GM12878 (cell line): ENCODE measurements around the gene RERE. TPM values are rescaled to one million over a fixed set of nuclear protein-coding genes. Genes with fewer than 3 reads are reported as not detected.

Experiments used
- ATAC-seq: fragments of 200-7000 bp; cut with Tn5 transposase; 3 replicates; pipeline ENCODE4 v1.9.1; 2020; ENCODE audit warnings: mild to moderate bottlenecking, moderate library complexity
- BruUV-seq: library from RNA; stranded (reverse); fragments of 400-500 nt; replicated peaks from 2 replicates; lab custom pipeline; 2021; lab: Mats Ljungman, UMichigan
- CTCF ChIA-PET: fragments of 300-600 bp; sonication (Branson Sonifier 250); formaldehyde crosslinking; extraction: SDS; loops from one replicate; lab custom pipeline; 2021; ENCODE audit warnings: inconsistent platforms; lab: Yijun Ruan, JAX
- POLR2A ChIA-PET: fragments of 350-600 bp; formaldehyde crosslinking; extraction: SDS; loops from one replicate; lab custom pipeline; 2021; ENCODE audit warnings: inconsistent platforms; lab: Charles Lee
- RAD21 ChIA-PET: fragments of 300-600 bp; sonication (Branson Sonifier 250); formaldehyde crosslinking; loops from one replicate; lab custom pipeline; 2023; ENCODE audit warnings: antibody characterized with exemption; ENCODE audit not compliant: unreplicated experiment; lab: Charles Lee
- SMC1A ChIA-PET: fragments of 300-600 bp; sonication (Branson Sonifier 250); formaldehyde crosslinking; loops from one replicate; lab custom pipeline; 2023; ENCODE audit not compliant: unreplicated experiment, uncharacterized antibody; lab: Charles Lee
- DNase-seq: peaks from one replicate; pipeline ENCODE4 v3.0.0-alpha.2; 2011; ENCODE audit warnings: low read depth, low spot score
- FAIRE-seq: peaks from 3 replicates; lab custom pipeline; 2011; peaks lifted over from hg19 to GRCh38; lab: Jason Lieb, UNC
- H2AFZ ChIP-seq: 2 replicates; pipeline ENCODE4 v1.6.0; 2011; ENCODE audit warnings: low read depth, low read length, control low read depth; ENCODE audit not compliant: control insufficient read depth
- H3K27ac ChIP-seq: 2 replicates; pipeline ENCODE4 v1.5.1; 2011; ENCODE audit warnings: control low read depth; ENCODE audit not compliant: control insufficient read depth, insufficient read depth
- H3K27me3 ChIP-seq, 2 experiments: replicated peaks in 1 of 2; 2 replicates each; pipeline versions ENCODE4 v1.6.0 to v1.6.1; 2011; ENCODE audit warnings: low read length in 1 of 2; ENCODE audit not compliant: control insufficient read depth in 2 of 2, insufficient read depth in 2 of 2
- H3K36me3 ChIP-seq, 2 experiments: 2 replicates each; pipeline ENCODE4 v1.5.1; 2011; ENCODE audit warnings: low read length in 1 of 2; ENCODE audit not compliant: control insufficient read depth in 2 of 2, insufficient read depth in 2 of 2
- H3K4me1 ChIP-seq: 2 replicates; pipeline ENCODE4 v1.6.1; 2011; ENCODE audit warnings: mild to moderate bottlenecking, low read length, moderate library complexity, mixed read lengths; ENCODE audit not compliant: control insufficient read depth, insufficient read depth
- H3K4me2 ChIP-seq: 2 replicates; pipeline ENCODE4 v1.6.0; 2011; ENCODE audit warnings: control low read depth; ENCODE audit not compliant: control insufficient read depth, insufficient read depth
- H3K4me3 ChIP-seq: fragments of 200-600 bp; sonication (generic); 2 replicates; pipeline ENCODE4 v1.5.1; 2016
- H3K79me2 ChIP-seq: 2 replicates; pipeline ENCODE4 v1.6.0; 2011; ENCODE audit warnings: low read length; ENCODE audit not compliant: control insufficient read depth, insufficient read depth
- H3K9ac ChIP-seq: 2 replicates; pipeline ENCODE4 v1.8.0; 2011; ENCODE audit warnings: low read length, control low read depth, mixed read lengths; ENCODE audit not compliant: control insufficient read depth, insufficient read depth
- H3K9me3 ChIP-seq: replicated peaks from 3 replicates; pipeline ENCODE4 v1.5.1; 2011; ENCODE audit warnings: mild to moderate bottlenecking, low read length; ENCODE audit not compliant: control insufficient read depth, insufficient read depth
- H4K20me1 ChIP-seq: 2 replicates; pipeline ENCODE4 v1.6.0; 2011; ENCODE audit not compliant: control insufficient read depth, insufficient read depth
- ATF7 ChIP-seq: fragments of 450-650 bp; IDR thresholded peaks from 2 replicates; pipeline ENCODE4 v1.6.1; 2016; ENCODE audit warnings: low read depth, mild to moderate bottlenecking
- CBFB ChIP-seq: IDR thresholded peaks from 2 replicates; pipeline ENCODE4 v1.6.1; 2016; ENCODE audit warnings: antibody characterized with exemption, low read depth
- CHD2 ChIP-seq: IDR thresholded peaks from 2 replicates; pipeline ENCODE4 v1.6.1; 2011; ENCODE audit warnings: low read depth, low read length, improper control_type of control experiment, borderline replicate concordance
- MEF2B ChIP-seq: fragments of 450-650 bp; IDR thresholded peaks from 2 replicates; pipeline ENCODE4 v1.6.1; 2018; ENCODE audit warnings: mild to moderate bottlenecking, moderate library complexity; ENCODE audit not compliant: partially characterized antibody, poor library complexity, severe bottlenecking
- NFYA ChIP-seq: IDR thresholded peaks from 2 replicates; pipeline ENCODE4 v1.6.1; 2011; ENCODE audit warnings: low read depth, mild to moderate bottlenecking, low read length, improper control_type of control experiment, borderline replicate concordance
- NR2C2 ChIP-seq: IDR thresholded peaks from 2 replicates; pipeline ENCODE4 v1.6.1; 2011; ENCODE audit warnings: borderline replicate concordance, low read depth; ENCODE audit not compliant: control insufficient read depth, insufficient read length
- PAX5 ChIP-seq: IDR thresholded peaks from 2 replicates; pipeline ENCODE4 v1.6.1; 2011; ENCODE audit warnings: low read depth, low read length, borderline replicate concordance
- SMARCA5 ChIP-seq: fragments of 450-650 bp; IDR thresholded peaks from 2 replicates; pipeline ENCODE4 v1.6.1; 2017; ENCODE audit warnings: mild to moderate bottlenecking
- WGBS: methylation state at CpG from one replicate; pipeline ENCODE4 v1.1.6; 2016; ENCODE audit warnings: low lambda C conversion rate; ENCODE audit not compliant: insufficient replicate concordance, insufficient coverage; ENCODE audit errors: missing lambda C conversion rate; 5-methylcytosine and 5-hydroxymethylcytosine counted together
- in situ Hi-C: fragments of 300-500 bp; cut with MboI; formaldehyde crosslinking; loops from 9 replicates; pipeline ENCODE4 v1.14.3; 2018; ENCODE audit warnings: mixed read lengths
- intact Hi-C: fragments of 100-400 bp; cut with micrococcal nuclease; formaldehyde crosslinking; loops from one replicate; pipeline ENCODE4 v1.14.2; 2022; ENCODE audit not compliant: unreplicated experiment
- polyA plus RNA-seq, 11 experiments: library from polyadenylated mRNA; depleted of rRNA in 4 of 11; unstranded in 6 of 11; stranded (reverse) in 5 of 11; fragments of >200 nt; fragmentation: Nextera tagmentation in 4 of 11; fragmentation: Illumina TruSeq in 1 of 11; extraction: Ambion mirVana in 4 of 11; extraction: Trizol in 1 of 11; gene quantifications; 1 replicate in 1 of 11; 2 replicates in 10 of 11; pipeline versions ENCODE4 v1.2.1 to v1.2.3, GENCODE V29; 2011 to 2016; ENCODE audit warnings: inconsistent platforms in 2 of 11, missing spikeins in 2 of 11, low read depth in 1 of 11
- total RNA-seq, 4 experiments: library from RNA; depleted of rRNA in 3 of 4; stranded (reverse); fragments of >200 nt in 3 of 4; fragmentation: Illumina TruSeq in 1 of 4; extraction: Trizol in 1 of 4; gene quantifications; 2 replicates each; pipeline versions ENCODE4 v1.2.1 to v1.2.3, GENCODE V29; 2013 to 2021

RERE gene
- total and polyA plus RNA-seq, 10 of the 15 experiments (the other 5 are each of a cell fraction or from before 2014, with no cell fraction given): 5.2 to 60.5 (median 20.2) TPM

DNA sequence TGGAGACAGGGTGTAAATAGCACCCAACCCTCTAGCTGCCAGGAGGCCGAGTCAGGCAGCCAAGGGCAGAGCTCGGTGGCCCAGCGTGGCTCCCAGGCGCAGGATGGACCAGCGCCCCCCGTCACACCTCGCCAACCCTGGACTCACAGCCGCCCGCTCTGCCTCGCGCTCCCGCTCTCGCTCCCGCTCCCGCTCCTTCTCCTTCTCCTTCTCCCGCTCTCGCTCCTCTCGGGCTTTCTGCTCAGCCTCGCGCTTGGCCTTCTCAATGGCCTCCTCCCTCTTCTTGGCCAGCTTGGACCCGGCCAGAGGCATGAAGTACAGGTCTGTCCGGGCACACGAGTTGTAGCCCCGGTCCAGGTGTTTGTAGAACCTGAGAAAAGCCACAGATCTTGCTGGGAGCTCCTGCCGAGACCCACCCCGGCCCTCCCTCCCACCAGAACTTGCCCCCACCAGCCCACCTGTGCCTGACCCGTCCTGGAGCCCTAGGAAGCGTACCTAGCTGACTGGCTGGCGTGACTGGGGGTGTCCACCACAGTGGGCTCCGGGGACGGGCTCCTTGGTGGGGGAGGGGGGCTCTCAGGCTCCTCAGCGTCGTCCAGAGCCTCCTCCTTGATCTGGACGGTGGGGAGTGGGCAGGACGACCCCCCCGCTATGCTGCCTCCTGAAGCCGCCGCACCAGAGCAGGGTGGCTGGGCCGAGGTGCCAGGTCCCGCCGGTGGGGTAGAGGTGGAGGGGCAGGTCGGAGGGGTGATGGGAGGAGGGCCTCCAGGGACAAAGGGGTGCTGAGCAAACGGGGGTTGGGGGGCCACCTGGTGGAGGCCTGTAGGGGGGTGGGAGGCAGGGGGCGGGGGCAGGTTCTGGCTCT lies 457.6 kb downstream of the RERE start:
- Histone ChIP-seq H3K4me3 (no peak overlapping the region), H4K20me1 (no peaks in the 10 kb centered on the region), H3K36me3 (peaks cover 28 to 76% of the 10 kb centered on the region in 2 experiments), H3K79me2 (no peaks in the 10 kb centered on the region), H3K4me2 (no peak overlapping the region), H3K27me3 (no peaks in the 10 kb centered on the region), H3K9ac (no peak overlapping the region), H2AFZ (no peak overlapping the region), H3K27ac (no peak overlapping the region), H3K4me1 (no peaks in the 10 kb centered on the region), H3K9me3 (no peaks in the 10 kb centered on the region)
- CTCF ChIA-PET: interaction anchor here (1.6 kb wide), 1 partner anchor 489 kb away, joined by 4 read pairs; no protein-coding TSS in a partner anchor
- RAD21 ChIA-PET: no interaction called here
- ATAC-seq (no peak), DNase-seq (no peak), FAIRE-seq (no peak)
- intact Hi-C loops (no loop called here), in situ Hi-C loops (no loop called here)
- SMC1A ChIA-PET: no interaction called here
- 92% methylated on average over 19 of the region's 44 CpGs for WGBS
- TF ChIP-seq CHD2: no peak
- no peak for TF ChIP-seq SMARCA5
- no peak for TF ChIP-seq MEF2B
- no peak for TF ChIP-seq PAX5
- TF ChIP-seq NR2C2: no peak
- no peak for TF ChIP-seq NFYA
- no peak for TF ChIP-seq CBFB
- TF ChIP-seq ATF7: no peak
- POLR2A ChIA-PET: no interaction called here
- BruUV-seq: no TSS peak
